ENCODE results near the gene THOC6. TPM values are rescaled to one million over a fixed set of nuclear protein-coding genes. Genes with fewer than 3 reads are reported as not detected.
A peak's percentile ranks its signal among the peaks of the same experiment; 100 is the strongest.

The THOC6 gene
- total RNA-seq, 1 experiment from 2014 or later: 68.2 TPM

DNA sequence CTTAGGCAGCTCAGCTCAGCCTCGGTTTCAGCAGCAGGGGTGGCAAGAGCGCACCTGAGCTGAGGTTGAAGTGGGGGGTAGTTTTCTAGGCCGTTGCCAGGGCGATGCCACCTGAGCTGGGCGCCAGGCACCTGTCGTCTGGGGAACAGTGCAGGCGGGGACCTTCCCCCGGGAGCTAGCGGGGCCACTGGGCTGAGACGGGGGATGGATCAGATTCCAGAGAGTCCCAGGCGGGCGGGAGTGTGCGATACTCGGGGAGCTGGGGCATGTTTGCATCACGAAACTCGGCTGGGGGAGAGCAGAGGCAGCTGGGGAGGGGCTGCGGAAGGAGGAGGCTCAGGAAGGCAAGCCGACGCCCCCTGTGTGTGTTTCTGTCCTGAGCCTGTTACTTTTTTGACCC, 11.6 kb upstream of the THOC6 start:
- Histone ChIP-seq H3K9ac (ENCODE audit: extremely low read depth, insufficient read length, low read length) (no peak overlapping the region), H3K14ac (ENCODE audit: insufficient read depth, low read length) (0 out of 2 replicates have a peak overlapping the region, but pooled peaks have one; percentile 4), H3K27ac (ENCODE audit: insufficient read length, low read depth, low read length) (no peak overlapping the region), H3K27me3 (ENCODE audit: insufficient read depth, low read length) (no peaks in the 10 kb centered on the region), H3K23me2 (ENCODE audit: insufficient read length, low read depth, low read length, poor library complexity, severe bottlenecking) (peaks cover 22% of the 10 kb centered on the region), H4K20me1 (ENCODE audit: control insufficient read depth, insufficient read depth, insufficient read length) (no peaks in the 10 kb centered on the region), H3K4me2 (ENCODE audit: insufficient read depth, insufficient read length, low read length) (peak overlapping the region; percentile 37), H3K79me1 (ENCODE audit: insufficient read depth, low read depth, low read length, poor library complexity, severe bottlenecking) (no peaks in the 10 kb centered on the region), H2BK15ac (ENCODE audit: low read depth, low read length) (no peak overlapping the region), H3K56ac (ENCODE audit: insufficient read length, low read depth, low read length) (no peak overlapping the region), H4K8ac (replicated peaks; ENCODE audit: insufficient read length, low read depth, low read length) (no peak overlapping the region), H3K9me3 (ENCODE audit: control insufficient read depth, low read depth, low read length) (no peaks in the 10 kb centered on the region), H3T11ph (ENCODE audit: low read length) (no peak overlapping the region), H4K91ac (ENCODE audit: insufficient read length, low read depth, low read length) (no peak overlapping the region), H2BK12ac (ENCODE audit: insufficient read length, low read depth, low read length) (no peak overlapping the region), H3K4me1 (ENCODE audit: insufficient read depth, low read length) (peaks cover 2% of the 10 kb centered on the region; the same call in 1 of the 2 replicates), H3K18ac (ENCODE audit: insufficient read length, low read depth, low read length) (peak overlapping the region; percentile 40), H3K4ac (ENCODE audit: low read depth, low read length) (no peak overlapping the region), H2BK5ac (ENCODE audit: insufficient read length, low read length) (no peak overlapping the region), H2AK5ac (ENCODE audit: insufficient read length, low read length) (no peak overlapping the region), H4K5ac (ENCODE audit: insufficient read length, low read depth, low read length) (no peak overlapping the region), H2BK120ac (ENCODE audit: low read depth, low read length, poor library complexity, severe bottlenecking) (no peak overlapping the region), H2BK20ac (ENCODE audit: low read depth, low read length, poor library complexity, severe bottlenecking) (no peak overlapping the region), H3K79me2 (ENCODE audit: insufficient read depth, low read length) (peaks cover 9% of the 10 kb centered on the region; the same call in 1 of the 2 replicates), H2AFZ (ENCODE audit: low read length) (no peak overlapping the region), H3K23ac (ENCODE audit: insufficient read length, low read depth, low read length) (no peak overlapping the region)
- no CpG with 5 or more reads among the region's 19 CpGs for WGBS (ENCODE audit: extremely low coverage, insufficient read length, low lambda C conversion rate)
- no peak for DNase-seq
- Mint-ChIP-seq H3K4me1 (peaks cover 58 to 87% of the 10 kb centered on the region in 2 experiments), H3K4me3 (peak overlapping the region; percentile 51 to 79), H3K9me3 (no peaks in the 10 kb centered on the region), H3K36me3 (ENCODE audit: insufficient read depth in 1 of 3, low read depth in 3 of 3) (peaks cover 21 to 31% (median 29%) of the 10 kb centered on the region in 3 experiments), H3K27ac (peak overlapping the region; percentile 61 to 76 (median 75); a peak in 4 of 7 replicates), H3K27me3 (ENCODE audit: low read depth) (peaks cover 6% of the 10 kb centered on the region)
- TF ChIP-seq, protein P1, sequence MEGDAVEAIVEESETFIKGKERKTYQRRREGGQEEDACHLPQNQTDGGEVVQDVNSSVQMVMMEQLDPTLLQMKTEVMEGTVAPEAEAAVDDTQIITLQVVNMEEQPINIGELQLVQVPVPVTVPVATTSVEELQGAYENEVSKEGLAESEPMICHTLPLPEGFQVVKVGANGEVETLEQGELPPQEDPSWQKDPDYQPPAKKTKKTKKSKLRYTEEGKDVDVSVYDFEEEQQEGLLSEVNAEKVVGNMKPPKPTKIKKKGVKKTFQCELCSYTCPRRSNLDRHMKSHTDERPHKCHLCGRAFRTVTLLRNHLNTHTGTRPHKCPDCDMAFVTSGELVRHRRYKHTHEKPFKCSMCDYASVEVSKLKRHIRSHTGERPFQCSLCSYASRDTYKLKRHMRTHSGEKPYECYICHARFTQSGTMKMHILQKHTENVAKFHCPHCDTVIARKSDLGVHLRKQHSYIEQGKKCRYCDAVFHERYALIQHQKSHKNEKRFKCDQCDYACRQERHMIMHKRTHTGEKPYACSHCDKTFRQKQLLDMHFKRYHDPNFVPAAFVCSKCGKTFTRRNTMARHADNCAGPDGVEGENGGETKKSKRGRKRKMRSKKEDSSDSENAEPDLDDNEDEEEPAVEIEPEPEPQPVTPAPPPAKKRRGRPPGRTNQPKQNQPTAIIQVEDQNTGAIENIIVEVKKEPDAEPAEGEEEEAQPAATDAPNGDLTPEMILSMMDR (conservative IDR thresholded peaks at IDR 0.05): no peak

All from H9 (cell line).